ENCODE results near the gene ETS2.

The ETS2 gene

DNA sequence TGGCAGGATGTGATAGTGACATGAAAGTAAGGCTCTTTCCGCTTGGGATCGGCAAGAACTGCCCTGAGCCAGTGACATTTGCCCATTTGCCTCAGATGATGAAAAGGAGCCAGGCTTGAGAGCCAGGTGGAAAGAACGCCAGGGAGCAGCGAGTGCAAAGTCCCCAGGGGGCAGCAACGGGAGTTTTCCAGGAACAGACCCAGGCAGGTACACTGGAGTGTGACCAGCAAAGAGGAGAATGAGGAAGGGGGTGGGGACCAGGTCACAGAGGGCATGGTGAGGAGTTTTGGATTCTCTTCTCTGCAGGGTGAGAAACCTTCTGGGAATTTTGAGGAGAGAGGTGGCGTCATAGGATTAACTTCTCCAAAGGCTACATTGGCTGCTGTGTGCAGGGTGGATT is 10.8 kb upstream of the ETS2 start:
- Histone ChIP-seq H3K27me3 (ENCODE audit: control insufficient read depth, insufficient read depth, low read length) (no peaks in the 10 kb centered on the region), H3K4me1 (ENCODE audit: control insufficient read depth, insufficient read depth, low read length) (no peaks in the 10 kb centered on the region), H3K36me3 (ENCODE audit: control insufficient read depth, insufficient read depth, low read length) (no peaks in the 10 kb centered on the region), H3K9ac (ENCODE audit: low read depth, low read length) (no peak overlapping the region), H3K4me3 (ENCODE audit: low read depth, low read length) (no peak overlapping the region), H3K9me3 (ENCODE audit: control insufficient read depth, insufficient read depth, low read length) (no peaks in the 10 kb centered on the region)

DNA sequence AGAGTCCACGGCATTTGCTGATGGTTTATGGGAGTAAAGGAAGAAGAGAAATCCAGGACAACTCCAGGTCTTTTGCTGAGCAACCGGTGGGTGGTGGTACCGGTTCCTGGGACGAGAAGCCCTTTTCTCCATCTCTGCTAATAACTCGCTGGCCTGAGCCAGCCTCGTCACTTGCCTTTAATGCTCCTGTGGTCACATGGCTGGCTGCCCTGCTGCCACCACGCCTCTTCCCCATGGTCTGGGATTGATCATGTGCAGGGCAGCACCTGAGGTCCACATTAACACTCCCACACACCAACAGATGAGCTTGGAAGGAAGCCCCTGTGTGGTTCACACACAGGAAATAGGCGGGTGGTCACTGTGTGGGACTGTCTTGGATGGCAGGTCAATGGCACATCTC is 10.3 kb upstream of the ETS2 start:
- no peaks in the 10 kb centered on the region for H3K36me3 ChIP-seq (ENCODE audit: control insufficient read depth, insufficient read depth, low read length)
- no peak overlapping the region for H3K9ac ChIP-seq (ENCODE audit: low read depth, low read length)
- H3K4me3 ChIP-seq (ENCODE audit: low read depth, low read length): no peak overlapping the region
- no peaks in the 10 kb centered on the region for H3K4me1 ChIP-seq (ENCODE audit: control insufficient read depth, insufficient read depth, low read length)
- no peaks in the 10 kb centered on the region for H3K9me3 ChIP-seq (ENCODE audit: control insufficient read depth, insufficient read depth, low read length)
- H3K27me3 ChIP-seq (ENCODE audit: control insufficient read depth, insufficient read depth, low read length): no peaks in the 10 kb centered on the region

DNA sequence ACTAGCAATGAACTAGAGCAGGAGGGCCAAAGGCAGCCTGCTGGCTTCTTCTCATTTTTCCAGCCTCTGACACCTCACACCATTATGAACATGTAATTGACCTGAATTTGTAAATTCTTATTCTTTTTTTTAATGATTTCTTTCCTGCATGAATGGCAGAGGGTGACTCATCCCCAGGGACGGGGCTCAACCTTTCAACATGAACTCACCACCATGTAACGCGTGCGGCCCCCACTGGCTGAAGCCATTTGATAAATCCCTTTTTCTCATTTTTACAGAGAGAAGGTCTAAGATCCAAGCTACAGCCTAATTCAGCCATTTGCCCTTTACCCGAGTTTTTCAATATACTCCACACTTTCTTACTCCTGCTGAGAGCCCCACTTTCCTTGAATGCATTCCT is 9.3 kb upstream of the ETS2 start:
- Histone ChIP-seq H3K4me3 (ENCODE audit: low read depth, low read length) (no peak overlapping the region), H3K9ac (ENCODE audit: low read depth, low read length) (no peak overlapping the region), H3K9me3 (ENCODE audit: control insufficient read depth, insufficient read depth, low read length) (no peaks in the 10 kb centered on the region), H3K27me3 (ENCODE audit: control insufficient read depth, insufficient read depth, low read length) (no peaks in the 10 kb centered on the region), H3K4me1 (ENCODE audit: control insufficient read depth, insufficient read depth, low read length) (no peaks in the 10 kb centered on the region), H3K36me3 (ENCODE audit: control insufficient read depth, insufficient read depth, low read length) (no peaks in the 10 kb centered on the region)

DNA sequence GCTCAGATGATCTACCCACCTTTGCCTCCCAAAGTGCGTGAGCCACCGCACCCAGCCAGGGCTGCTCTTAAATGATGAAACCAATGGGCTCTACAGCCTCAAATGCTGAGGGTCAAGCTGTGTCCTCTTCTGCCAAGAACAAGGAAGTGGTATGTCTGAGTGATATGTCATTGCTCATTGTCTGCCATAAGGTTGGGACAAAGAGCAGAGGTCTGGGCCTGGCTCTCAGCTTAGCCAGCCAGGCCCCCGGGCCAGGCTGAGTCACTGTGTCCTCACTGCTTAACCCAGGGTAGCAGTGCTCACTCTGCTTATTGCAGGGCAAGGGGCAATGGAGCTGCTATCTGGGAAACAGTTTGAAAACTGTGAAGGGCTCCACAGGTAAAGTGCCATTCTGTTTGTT is 8.3 kb upstream of the ETS2 start:
- Histone ChIP-seq H3K27me3 (ENCODE audit: control insufficient read depth, insufficient read depth, low read length) (no peaks in the 10 kb centered on the region), H3K9me3 (ENCODE audit: control insufficient read depth, insufficient read depth, low read length) (no peaks in the 10 kb centered on the region), H3K4me3 (ENCODE audit: low read depth, low read length) (no peak overlapping the region), H3K4me1 (ENCODE audit: control insufficient read depth, insufficient read depth, low read length) (no peaks in the 10 kb centered on the region), H3K36me3 (ENCODE audit: control insufficient read depth, insufficient read depth, low read length) (no peaks in the 10 kb centered on the region), H3K9ac (ENCODE audit: low read depth, low read length) (no peak overlapping the region)

DNA sequence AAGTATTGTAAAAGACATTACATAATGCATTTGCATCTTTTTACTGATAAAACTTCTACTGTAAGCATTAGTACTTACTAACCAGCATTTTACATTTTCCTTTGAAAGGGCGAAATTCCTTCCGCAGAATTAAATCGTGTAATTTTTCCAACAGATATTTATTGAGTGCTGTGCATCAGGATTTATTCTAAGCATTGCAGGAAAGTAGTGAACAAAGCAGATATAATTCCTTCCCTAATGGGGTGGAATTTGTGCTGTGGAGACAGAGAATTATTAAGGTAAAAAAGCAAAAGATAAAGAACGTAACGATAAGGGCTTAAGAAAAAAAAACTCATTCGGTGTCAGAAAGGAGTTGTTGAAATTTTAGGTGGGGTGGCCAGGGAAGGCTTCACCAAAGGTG is 7.6 kb upstream of the ETS2 start:
- H3K27me3 ChIP-seq (ENCODE audit: control insufficient read depth, insufficient read depth, low read length): no peaks in the 10 kb centered on the region
- no peaks in the 10 kb centered on the region for H3K9me3 ChIP-seq (ENCODE audit: control insufficient read depth, insufficient read depth, low read length)
- H3K36me3 ChIP-seq (ENCODE audit: control insufficient read depth, insufficient read depth, low read length): no peaks in the 10 kb centered on the region
- no peaks in the 10 kb centered on the region for H3K4me1 ChIP-seq (ENCODE audit: control insufficient read depth, insufficient read depth, low read length)
- H3K9ac ChIP-seq (ENCODE audit: low read depth, low read length): no peak overlapping the region
- no peak overlapping the region for H3K4me3 ChIP-seq (ENCODE audit: low read depth, low read length)

DNA sequence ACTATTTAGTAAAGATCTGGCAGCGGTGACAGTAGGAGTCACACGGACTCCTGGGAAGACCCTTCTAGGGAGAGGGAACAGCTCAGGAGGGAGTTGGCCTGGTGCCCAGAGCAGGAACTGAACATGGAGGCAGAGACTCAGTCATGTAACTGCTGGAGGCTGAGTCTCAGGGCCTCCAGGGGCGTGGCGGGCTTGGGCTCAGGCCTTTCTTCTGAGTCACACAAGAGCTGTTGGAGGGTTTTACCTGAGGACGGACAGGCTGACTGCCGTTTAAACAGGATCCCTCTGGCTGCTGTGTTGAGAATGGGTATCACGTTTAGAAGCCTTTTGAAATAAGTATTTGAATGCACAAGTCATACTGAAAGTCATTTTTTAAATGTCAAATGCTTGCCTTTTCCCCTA is 7.2 kb upstream of the ETS2 start:
- no peak overlapping the region for H3K9ac ChIP-seq (ENCODE audit: low read depth, low read length)
- H3K36me3 ChIP-seq (ENCODE audit: control insufficient read depth, insufficient read depth, low read length): no peaks in the 10 kb centered on the region
- H3K27me3 ChIP-seq (ENCODE audit: control insufficient read depth, insufficient read depth, low read length): peaks cover 3% of the 10 kb centered on the region
- H3K4me3 ChIP-seq (ENCODE audit: low read depth, low read length): no peak overlapping the region
- H3K9me3 ChIP-seq (ENCODE audit: control insufficient read depth, insufficient read depth, low read length): no peaks in the 10 kb centered on the region
- H3K4me1 ChIP-seq (ENCODE audit: control insufficient read depth, insufficient read depth, low read length): no peaks in the 10 kb centered on the region

DNA sequence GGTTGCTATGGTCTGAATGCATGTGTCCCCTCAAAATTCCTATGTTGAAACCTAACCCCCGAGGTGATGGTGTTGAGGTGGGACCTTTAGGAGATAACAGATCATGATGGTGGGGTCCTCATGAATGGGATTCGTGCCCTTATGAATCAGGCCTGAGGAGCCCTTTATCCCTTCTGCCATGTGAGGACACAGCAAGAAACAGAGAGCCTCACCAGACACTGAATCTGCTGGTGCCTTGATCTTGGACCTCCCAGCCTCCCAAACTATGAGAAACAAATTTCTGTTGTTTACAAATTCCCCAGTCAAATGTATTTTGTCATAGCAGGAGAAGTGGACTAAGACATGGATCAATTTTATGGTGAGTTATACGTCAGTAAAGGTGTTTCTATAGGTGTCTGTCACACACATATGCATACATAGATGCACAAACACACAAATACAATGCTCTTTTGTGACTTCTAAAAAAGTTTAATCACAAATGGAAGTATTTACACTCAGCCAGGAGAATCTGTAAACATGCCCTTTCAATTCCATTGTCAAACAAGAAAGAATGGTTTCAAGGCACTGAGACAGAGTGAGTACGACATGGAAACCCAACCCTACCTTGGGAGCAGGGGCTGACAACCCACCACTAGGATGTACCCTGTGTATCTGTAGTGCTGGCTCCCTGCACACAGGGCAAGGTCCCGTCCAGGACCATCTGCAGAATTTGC is 5.5 kb upstream of the ETS2 start:
- no peak overlapping the region for H3K4me3 ChIP-seq (ENCODE audit: low read depth, low read length)
- no peaks in the 10 kb centered on the region for H3K36me3 ChIP-seq (ENCODE audit: control insufficient read depth, insufficient read depth, low read length)
- no peak overlapping the region for H3K9ac ChIP-seq (ENCODE audit: low read depth, low read length)
- H3K4me1 ChIP-seq (ENCODE audit: control insufficient read depth, insufficient read depth, low read length): no peaks in the 10 kb centered on the region
- H3K27me3 ChIP-seq (ENCODE audit: control insufficient read depth, insufficient read depth, low read length): peaks cover 17% of the 10 kb centered on the region
- no peaks in the 10 kb centered on the region for H3K9me3 ChIP-seq (ENCODE audit: control insufficient read depth, insufficient read depth, low read length)

DNA sequence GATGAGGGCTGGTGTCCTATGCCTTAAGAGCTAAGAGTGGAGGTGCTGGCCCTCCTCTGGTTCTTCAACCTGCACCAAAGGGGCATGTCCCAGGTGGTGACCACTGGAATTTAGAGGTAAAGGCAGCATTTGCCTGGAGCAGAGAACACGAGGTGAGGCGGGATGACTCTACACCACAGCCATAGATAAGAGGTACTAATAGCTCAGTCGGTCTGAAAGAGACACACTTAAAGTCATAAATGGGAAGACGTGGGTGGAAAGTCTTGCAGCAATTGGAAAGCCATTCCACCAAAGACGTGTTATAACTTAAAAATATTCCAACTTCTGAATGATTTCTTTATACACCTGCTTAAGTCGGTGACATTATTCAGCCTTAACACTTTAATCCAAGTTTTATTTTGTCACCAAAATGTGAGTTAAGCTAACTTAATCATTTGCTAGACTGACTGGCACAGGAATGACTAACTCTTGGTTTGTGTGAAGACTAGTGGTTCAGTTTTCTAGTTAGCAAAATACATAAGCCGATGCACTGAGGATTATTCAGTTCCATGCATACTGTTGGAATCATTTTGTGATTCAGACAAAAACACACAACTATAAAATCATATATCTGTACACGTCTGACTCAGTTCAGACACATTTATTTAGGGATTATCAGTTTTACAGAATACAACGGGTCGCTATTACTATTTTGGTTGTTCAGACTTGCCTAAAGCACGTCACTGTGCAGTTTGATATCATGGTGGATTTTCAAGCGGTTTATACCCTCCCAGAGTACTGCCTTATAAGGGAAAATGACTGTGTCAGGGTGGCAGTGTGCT is 4.6 kb upstream of the ETS2 start:
- H3K4me3 ChIP-seq (ENCODE audit: low read depth, low read length): no peak overlapping the region
- no peaks in the 10 kb centered on the region for H3K9me3 ChIP-seq (ENCODE audit: control insufficient read depth, insufficient read depth, low read length)
- H3K36me3 ChIP-seq (ENCODE audit: control insufficient read depth, insufficient read depth, low read length): no peaks in the 10 kb centered on the region
- no peak overlapping the region for H3K9ac ChIP-seq (ENCODE audit: low read depth, low read length)
- H3K4me1 ChIP-seq (ENCODE audit: control insufficient read depth, insufficient read depth, low read length): no peaks in the 10 kb centered on the region
- peaks cover 17% of the 10 kb centered on the region for H3K27me3 ChIP-seq (ENCODE audit: control insufficient read depth, insufficient read depth, low read length)

DNA sequence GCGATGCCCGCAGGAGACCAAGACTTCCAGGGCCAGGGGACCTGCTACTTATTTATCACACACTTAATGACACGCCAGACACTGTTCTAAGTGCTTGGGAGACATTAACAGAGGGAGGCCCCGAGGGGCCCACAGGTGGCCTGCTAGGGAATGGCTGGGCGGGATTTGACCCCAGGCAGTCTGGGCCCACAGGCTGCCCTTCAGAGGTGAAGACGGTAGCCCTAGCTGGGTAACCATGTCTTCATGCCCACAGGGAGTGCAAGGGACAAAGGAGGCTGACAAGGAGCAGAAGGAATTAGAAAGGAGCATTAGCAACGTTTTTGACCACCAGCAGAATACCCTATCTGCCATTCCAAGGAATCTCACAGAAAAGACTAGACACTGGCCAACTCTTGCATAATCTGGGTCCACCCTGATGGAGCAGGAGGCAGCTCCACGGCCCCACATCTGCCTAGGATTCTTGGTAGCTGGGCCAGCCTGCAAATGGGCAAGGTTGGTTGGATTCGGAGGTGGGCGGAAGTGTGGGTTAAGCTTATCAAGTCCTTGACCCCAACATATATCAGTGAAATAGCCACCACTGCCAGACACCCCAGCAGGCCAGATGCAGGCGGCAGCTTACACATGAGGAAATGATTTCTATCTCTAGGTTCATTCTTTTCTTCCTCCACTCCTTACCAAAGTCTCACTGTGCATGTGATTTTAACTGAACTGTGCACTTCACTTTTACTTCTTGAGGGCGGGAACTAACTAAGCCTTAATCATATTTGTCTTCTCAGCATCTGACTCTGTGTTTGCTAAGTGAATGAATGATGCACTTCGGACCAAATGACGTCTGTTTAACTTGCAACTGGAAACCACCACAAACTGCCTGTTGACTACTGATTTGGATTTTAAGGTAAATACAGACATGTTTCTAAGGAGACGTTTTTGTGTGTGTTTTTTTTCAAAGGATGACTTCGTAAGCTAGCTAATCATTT is 3.4 kb upstream of the ETS2 start:
- H3K36me3 ChIP-seq (ENCODE audit: control insufficient read depth, insufficient read depth, low read length): no peaks in the 10 kb centered on the region

DNA sequence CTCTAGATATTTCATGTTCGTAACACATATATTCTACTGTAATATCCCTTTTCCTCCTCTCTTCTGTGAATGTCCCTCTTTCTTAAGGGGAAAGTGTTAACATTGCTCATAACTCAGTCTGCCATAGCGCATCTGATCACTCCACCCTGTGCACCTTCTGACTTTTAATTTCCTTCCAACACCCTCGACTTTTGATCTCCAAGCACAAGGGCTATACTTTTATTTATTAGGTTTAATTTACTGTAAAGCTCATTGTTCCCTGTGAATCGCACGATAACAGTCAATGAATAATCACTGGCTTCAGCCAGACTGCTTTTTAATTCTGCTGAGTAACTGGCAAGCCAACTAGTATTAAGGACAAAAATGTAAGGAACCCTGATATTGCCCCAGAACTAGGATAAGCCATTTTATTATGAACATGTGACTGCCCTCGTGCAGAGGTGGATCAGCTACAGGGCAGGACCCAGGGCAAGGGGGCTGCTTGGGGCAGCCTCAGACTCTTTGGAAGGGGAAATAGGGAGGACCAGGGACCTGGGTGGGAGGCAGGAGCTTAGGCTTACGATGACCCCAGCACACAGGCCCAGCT is 2.6 kb upstream of the ETS2 start:
- Histone ChIP-seq H3K9ac (ENCODE audit: low read depth, low read length) (no peak overlapping the region), H3K4me1 (ENCODE audit: control insufficient read depth, insufficient read depth, low read length) (peaks cover 8% of the 10 kb centered on the region), H3K36me3 (ENCODE audit: control insufficient read depth, insufficient read depth, low read length) (no peaks in the 10 kb centered on the region), H3K4me3 (ENCODE audit: low read depth, low read length) (no peak overlapping the region), H3K27me3 (ENCODE audit: control insufficient read depth, insufficient read depth, low read length) (peaks cover 23% of the 10 kb centered on the region), H3K9me3 (ENCODE audit: control insufficient read depth, insufficient read depth, low read length) (no peaks in the 10 kb centered on the region)

More for the DNA sequence above, 3.4 kb upstream of the ETS2 start:
- Histone ChIP-seq H3K27me3 (ENCODE audit: control insufficient read depth, insufficient read depth, low read length) (peaks cover 23% of the 10 kb centered on the region), H3K4me1 (ENCODE audit: control insufficient read depth, insufficient read depth, low read length) (no peaks in the 10 kb centered on the region), H3K9me3 (ENCODE audit: control insufficient read depth, insufficient read depth, low read length) (no peaks in the 10 kb centered on the region), H3K9ac (ENCODE audit: low read depth, low read length) (no peak overlapping the region), H3K4me3 (ENCODE audit: low read depth, low read length) (no peak overlapping the region)

DNA sequence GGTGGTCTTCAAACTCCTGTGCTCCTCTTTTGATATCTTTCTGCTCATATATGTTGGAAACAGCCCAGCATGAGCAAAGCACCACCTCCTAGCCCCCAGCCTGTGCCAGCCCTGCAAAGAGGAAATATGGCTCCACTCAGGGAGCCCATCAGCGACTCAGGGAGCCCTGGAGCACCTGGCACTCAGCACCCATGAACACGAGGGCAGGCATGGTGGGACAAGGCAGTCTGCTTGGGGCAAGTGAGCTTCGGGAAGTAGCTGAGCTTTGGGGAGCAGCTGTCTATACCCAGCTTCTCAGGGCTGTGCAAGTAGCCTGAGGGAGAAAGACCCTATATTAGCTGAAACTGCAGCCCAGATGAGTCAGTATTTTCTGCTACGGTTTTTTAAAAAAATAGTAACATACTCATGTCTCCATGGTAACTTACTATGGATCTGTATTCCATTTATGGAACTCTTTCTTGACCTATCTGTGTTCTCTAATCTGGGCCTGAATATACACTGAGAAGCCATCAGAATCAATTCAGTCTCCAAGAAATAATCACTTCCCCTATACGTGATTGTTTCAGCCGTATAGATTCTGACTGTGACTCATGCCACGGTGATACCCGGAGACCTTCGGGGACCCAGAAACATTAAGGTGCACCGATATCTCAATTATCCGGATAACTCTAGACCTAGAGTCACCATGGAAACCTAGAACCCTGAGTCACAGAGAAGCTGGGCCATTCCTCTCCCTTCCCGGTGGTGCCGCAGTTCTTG is 1.5 kb upstream of the ETS2 start:
- Histone ChIP-seq H3K36me3 (ENCODE audit: control insufficient read depth, insufficient read depth, low read length) (no peaks in the 10 kb centered on the region), H3K4me3 (ENCODE audit: low read depth, low read length) (no peak overlapping the region), H3K4me1 (ENCODE audit: control insufficient read depth, insufficient read depth, low read length) (peaks cover 8% of the 10 kb centered on the region), H3K9me3 (ENCODE audit: control insufficient read depth, insufficient read depth, low read length) (no peaks in the 10 kb centered on the region), H3K9ac (ENCODE audit: low read depth, low read length) (no peak overlapping the region), H3K27me3 (ENCODE audit: control insufficient read depth, insufficient read depth, low read length) (peaks cover 23% of the 10 kb centered on the region)
